NB4 (cell line): Measurements from ENCODE around the gene IFFO2.

Experiments used
- DNase-seq: peaks from one replicate; pipeline ENCODE4 v3.0.0; 2010; ENCODE audit warnings: low read depth
- H3K4me3 ChIP-seq: one replicate; pipeline ENCODE4 v1.5.1; 2011; ENCODE audit warnings: mild to moderate bottlenecking, low read depth, low read length, moderate library complexity
- CTCF ChIP-seq: IDR thresholded peaks from one replicate; pipeline ENCODE4 v1.5.1; 2012; ENCODE audit warnings: low read depth, low read length
- MAX ChIP-seq: IDR thresholded peaks from 2 replicates; pipeline ENCODE4 v1.6.1; 2011; ENCODE audit warnings: low read depth, low read length
- MYC ChIP-seq: IDR thresholded peaks from 2 replicates; pipeline ENCODE4 v1.6.1; 2011; ENCODE audit warnings: low read depth, low read length
- POLR2A ChIP-seq: IDR thresholded peaks from 2 replicates; pipeline ENCODE4 v1.6.1; 2011; ENCODE audit warnings: mild to moderate bottlenecking; ENCODE audit not compliant: insufficient read length; ENCODE audit errors: extremely low read depth

IFFO2 gene

GRCh38 chr1:18878538-18879214 lies 77.8 kb downstream of the IFFO2 start:
- no peak for DNase-seq
- no peak overlapping the region for H3K4me3 ChIP-seq
- TF ChIP-seq MAX (no peak), POLR2A (no peak), MYC (no peak), CTCF (no peak)

GRCh38 chr1:18877282-18877681 lies 79.2 kb downstream of the IFFO2 start:
- TF ChIP-seq CTCF = no peak
- TF ChIP-seq MYC = no peak
- no peak for TF ChIP-seq MAX
- TF ChIP-seq POLR2A = no peak
- no peak for DNase-seq
- no peak overlapping the region for H3K4me3 ChIP-seq

- H3K4me3 ChIP-seq = no peak overlapping the region
- DNase-seq = no peak
- no peak for TF ChIP-seq POLR2A
- TF ChIP-seq CTCF = no peak
- TF ChIP-seq MAX = no peak
- no peak for TF ChIP-seq MYC
Measured at GRCh38 chr1:18876210-18876609, 80.3 kb downstream of the IFFO2 start.

GRCh38 chr1:18875796-18876128 lies 80.7 kb downstream of the IFFO2 start:
- H3K4me3 ChIP-seq = no peak overlapping the region
- TF ChIP-seq MYC = no peak
- no peak for DNase-seq

GRCh38 chr1:18875107-18875795 lies 81.2 kb downstream of the IFFO2 start:
- TF ChIP-seq POLR2A (no peak), CTCF (peak; percentile 78), MYC (no peak), MAX (no peak)
- peak; percentile 80 for DNase-seq
- no peak overlapping the region for H3K4me3 ChIP-seq

GRCh38 chr1:18874600-18874999 lies 81.9 kb downstream of the IFFO2 start:
- H3K4me3 ChIP-seq = no peak overlapping the region
- TF ChIP-seq POLR2A (no peak), MAX (no peak), MYC (no peak), CTCF (no peak)
- no peak for DNase-seq
